WTC11 (cell line): Measurements from ENCODE around the gene PLXNA1. TPM values are rescaled to one million over a fixed set of nuclear protein-coding genes. Genes with fewer than 3 reads are reported as not detected.

Source experiments
- ATAC-seq: fragments of 200-7000 bp; cut with Tn5 transposase; 2 replicates; pipeline ENCODE4 v1.10.0; 2021; ENCODE audit warnings: mild to moderate bottlenecking, moderate library complexity
- CTCF ChIA-PET: fragments of 300-600 bp; sonication (Branson Sonifier 250); formaldehyde crosslinking; loops from one replicate; lab custom pipeline; 2021; ENCODE audit warnings: antibody characterized with exemption; lab: Charles Lee
- POLR2A ChIA-PET: fragments of 350-600 bp; sonication (Branson Sonifier 250); formaldehyde crosslinking; loops from one replicate; lab custom pipeline; 2021; ENCODE audit warnings: antibody characterized with exemption; lab: Charles Lee
- DNase-seq: peaks from one replicate; pipeline ENCODE4 v3.0.0; 2021; ENCODE audit warnings: low spot score
- H3K27ac Mint-ChIP-seq: 2 replicates; pipeline ENCODE4 v1.8.0; 2021; ENCODE audit warnings: mixed read lengths
- H3K27me3 Mint-ChIP-seq: 2 replicates; pipeline ENCODE4 v1.8.0; 2021; ENCODE audit warnings: low read depth, mild to moderate bottlenecking, moderate library complexity, mixed read lengths
- H3K36me3 Mint-ChIP-seq: 2 replicates; pipeline ENCODE4 v1.8.0; 2021; ENCODE audit warnings: mixed read lengths
- H3K4me1 Mint-ChIP-seq: 2 replicates; pipeline ENCODE4 v1.8.0; 2022; ENCODE audit warnings: mixed read lengths
- H3K4me3 Mint-ChIP-seq: 2 replicates; pipeline ENCODE4 v1.8.0; 2021; ENCODE audit warnings: mild to moderate bottlenecking, moderate library complexity, mixed read lengths
- H3K9me3 Mint-ChIP-seq: 2 replicates; pipeline ENCODE4 v1.8.0; 2021; ENCODE audit warnings: mixed read lengths
- ARID4B ChIP-seq: sonication (generic); formaldehyde crosslinking; IDR thresholded peaks from 2 replicates; pipeline ENCODE4 v1.8.0; 2023; ENCODE audit warnings: missing genetic modification reagents, mild to moderate bottlenecking, borderline replicate concordance
- ESRRA ChIP-seq: sonication (generic); formaldehyde crosslinking; IDR thresholded peaks from 2 replicates; pipeline ENCODE4 v1.8.1; 2022; ENCODE audit warnings: mild to moderate bottlenecking, missing genetic modification reagents, borderline replicate concordance
- FOXP1 ChIP-seq: sonication (generic); formaldehyde crosslinking; IDR thresholded peaks from 2 replicates; pipeline ENCODE4 v1.8.0; 2022; ENCODE audit warnings: missing genetic modification reagents, mild to moderate bottlenecking, moderate library complexity, borderline replicate concordance
- HMGA2 ChIP-seq: fragments of 250-450 bp; sonication (Bioruptor Pico); IDR thresholded peaks from 2 replicates; pipeline ENCODE4 v1.4.0; 2021; ENCODE audit warnings: mild to moderate bottlenecking, moderate library complexity
- IRF2 ChIP-seq: sonication (generic); formaldehyde crosslinking; IDR thresholded peaks from 2 replicates; pipeline ENCODE4 v1.8.0; 2022; ENCODE audit warnings: low read depth, missing genetic modification reagents, borderline replicate concordance
- NR1H2 ChIP-seq: sonication (generic); formaldehyde crosslinking; IDR thresholded peaks from 2 replicates; pipeline ENCODE4 v1.9.0; 2021; ENCODE audit warnings: mild to moderate bottlenecking, moderate library complexity, missing genetic modification reagents
- ZNF532 ChIP-seq: fragments of 250-450 bp; sonication (Bioruptor Pico); IDR thresholded peaks from 2 replicates; pipeline ENCODE4 v1.9.0; 2021; ENCODE audit warnings: mild to moderate bottlenecking, borderline replicate concordance
- total RNA-seq: library from RNA; stranded (reverse); gene quantifications from 3 replicates; pipeline ENCODE4 v1.2.3, GENCODE V29; 2021
- TF ChIP-seq, protein P1 (sequence below): fragments of 250-450 bp; sonication (Bioruptor Pico); IDR thresholded peaks from 2 replicates; pipeline ENCODE4 v1.8.0; 2021; ENCODE audit warnings: mild to moderate bottlenecking
- TF ChIP-seq, protein P2 (sequence below): sonication (generic); formaldehyde crosslinking; IDR thresholded peaks from 2 replicates; pipeline ENCODE4 v1.8.1; 2022; ENCODE audit warnings: low read depth, mild to moderate bottlenecking, moderate library complexity, missing genetic modification reagents, borderline replicate concordance

Gene PLXNA1
- total RNA-seq, 1 experiment from 2014 or later: 53.8 TPM

GRCh38 chr3:126957776-126958637, 24.9 kb upstream of the PLXNA1 start:
- H3K4me3 Mint-ChIP-seq: no peak overlapping the region
- ChIA-PET CTCF (no interaction called here), POLR2A (no interaction called here)
- DNase-seq (peak; percentile 8), ATAC-seq (no peak)
- peaks cover 16% of the 10 kb centered on the region for H3K4me1 Mint-ChIP-seq
- no peaks in the 10 kb centered on the region for H3K9me3 Mint-ChIP-seq
- no peaks in the 10 kb centered on the region for H3K27me3 Mint-ChIP-seq
- no peak overlapping the region for H3K27ac Mint-ChIP-seq
- no peak for TF ChIP-seq ZNF532 (CRISPR knock-in tag)
- H3K36me3 Mint-ChIP-seq: no peaks in the 10 kb centered on the region

DNA sequence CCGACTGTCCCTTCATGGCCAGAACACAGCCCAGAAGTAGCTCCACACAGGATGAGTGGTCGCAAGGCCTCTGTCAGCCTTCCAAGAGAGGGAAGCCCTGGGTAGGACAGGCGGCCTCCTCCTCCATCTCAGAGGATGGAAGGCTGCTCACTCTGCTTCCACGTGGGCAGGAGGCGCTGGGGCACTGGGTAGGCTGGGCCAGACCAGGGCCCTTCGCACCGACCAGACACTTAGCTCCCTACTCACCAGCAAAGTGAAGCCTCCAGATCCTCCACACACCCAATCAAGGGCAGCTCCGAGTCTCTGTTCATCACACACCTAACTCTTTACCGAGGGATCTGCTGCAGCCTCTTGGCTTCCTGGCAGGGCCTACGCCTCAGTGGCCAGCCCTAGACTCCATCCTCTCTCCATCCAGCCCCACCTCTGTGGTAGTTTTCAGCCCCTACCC, 24.3 kb upstream of the PLXNA1 start:
- ATAC-seq (no peak), DNase-seq (no peak)
- Mint-ChIP-seq H3K27me3 (no peaks in the 10 kb centered on the region), H3K9me3 (no peaks in the 10 kb centered on the region), H3K27ac (peak overlapping the region; percentile 4; the same call in 1 of the 2 replicates), H3K4me1 (peaks cover 16% of the 10 kb centered on the region), H3K4me3 (no peak overlapping the region), H3K36me3 (no peaks in the 10 kb centered on the region)
- POLR2A ChIA-PET: no interaction called here
- CTCF ChIA-PET: no interaction called here
- TF ChIP-seq FOXP1 (CRISPR knock-in tag): no peak
- TF ChIP-seq NR1H2 (CRISPR knock-in tag): no peak

DNA sequence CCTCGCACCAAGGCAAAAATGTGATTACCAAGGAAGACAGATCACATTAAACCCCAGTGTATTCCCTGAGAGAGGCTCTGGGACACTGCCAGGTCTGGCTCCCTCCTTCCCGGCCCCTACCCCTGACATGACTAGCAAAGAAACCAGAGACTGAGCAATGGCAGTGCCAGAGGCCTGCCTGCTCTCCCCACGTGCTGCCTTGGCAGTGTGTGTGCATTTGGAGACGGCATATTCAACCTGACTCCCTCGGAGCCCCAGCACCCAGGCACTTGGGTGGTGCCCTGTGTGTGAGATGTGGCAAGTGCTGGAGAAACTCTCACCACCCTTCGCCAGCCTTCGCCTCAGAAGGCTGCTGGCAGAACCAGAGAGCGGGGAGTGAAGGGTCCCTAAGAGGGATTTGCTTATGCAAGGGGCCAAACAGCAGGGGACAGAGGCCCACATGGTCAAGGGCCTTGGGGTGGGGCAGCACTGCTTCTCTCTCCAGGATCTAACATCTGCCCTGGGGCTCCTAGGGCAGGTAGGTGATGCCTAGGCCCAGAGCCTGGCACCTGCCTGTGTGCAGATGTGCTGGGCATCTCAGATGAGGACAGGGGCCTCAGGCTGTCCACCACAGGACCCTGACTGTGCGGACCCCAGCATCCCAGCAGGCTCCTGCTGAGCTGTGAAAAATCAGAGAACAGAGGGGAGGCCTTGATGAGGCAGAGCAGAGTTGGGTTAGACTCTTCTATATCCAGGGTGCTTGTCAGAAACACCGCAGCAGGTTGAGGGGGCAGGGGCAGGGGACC, 23.6 kb upstream of the PLXNA1 start:
- CTCF ChIA-PET: no interaction called here

More for the DNA sequence above, 23.6 kb upstream of the PLXNA1 start:
- H3K9me3 Mint-ChIP-seq: no peaks in the 10 kb centered on the region
- no peaks in the 10 kb centered on the region for H3K27me3 Mint-ChIP-seq
- ATAC-seq (no peak), DNase-seq (no peak)
- no peak overlapping the region for H3K4me3 Mint-ChIP-seq
- TF ChIP-seq, protein P1, sequence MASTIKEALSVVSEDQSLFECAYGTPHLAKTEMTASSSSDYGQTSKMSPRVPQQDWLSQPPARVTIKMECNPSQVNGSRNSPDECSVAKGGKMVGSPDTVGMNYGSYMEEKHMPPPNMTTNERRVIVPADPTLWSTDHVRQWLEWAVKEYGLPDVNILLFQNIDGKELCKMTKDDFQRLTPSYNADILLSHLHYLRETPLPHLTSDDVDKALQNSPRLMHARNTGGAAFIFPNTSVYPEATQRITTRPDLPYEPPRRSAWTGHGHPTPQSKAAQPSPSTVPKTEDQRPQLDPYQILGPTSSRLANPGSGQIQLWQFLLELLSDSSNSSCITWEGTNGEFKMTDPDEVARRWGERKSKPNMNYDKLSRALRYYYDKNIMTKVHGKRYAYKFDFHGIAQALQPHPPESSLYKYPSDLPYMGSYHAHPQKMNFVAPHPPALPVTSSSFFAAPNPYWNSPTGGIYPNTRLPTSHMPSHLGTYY (CRISPR knock-in tag): no peak
- no peak for TF ChIP-seq HMGA2 (CRISPR knock-in tag)
- no peak for TF ChIP-seq ESRRA (CRISPR knock-in tag)
- no peak for TF ChIP-seq IRF2 (CRISPR knock-in tag)
- TF ChIP-seq, protein P2, sequence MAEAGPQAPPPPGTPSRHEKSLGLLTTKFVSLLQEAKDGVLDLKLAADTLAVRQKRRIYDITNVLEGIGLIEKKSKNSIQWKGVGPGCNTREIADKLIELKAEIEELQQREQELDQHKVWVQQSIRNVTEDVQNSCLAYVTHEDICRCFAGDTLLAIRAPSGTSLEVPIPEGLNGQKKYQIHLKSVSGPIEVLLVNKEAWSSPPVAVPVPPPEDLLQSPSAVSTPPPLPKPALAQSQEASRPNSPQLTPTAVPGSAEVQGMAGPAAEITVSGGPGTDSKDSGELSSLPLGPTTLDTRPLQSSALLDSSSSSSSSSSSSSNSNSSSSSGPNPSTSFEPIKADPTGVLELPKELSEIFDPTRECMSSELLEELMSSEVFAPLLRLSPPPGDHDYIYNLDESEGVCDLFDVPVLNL (CRISPR knock-in tag): no peak
- TF ChIP-seq ARID4B (CRISPR knock-in tag): no peak
- H3K4me1 Mint-ChIP-seq: peaks cover 16% of the 10 kb centered on the region
- POLR2A ChIA-PET: no interaction called here
- peak overlapping the region; percentile 89; the same call in 1 of the 2 replicates for H3K27ac Mint-ChIP-seq
- no peaks in the 10 kb centered on the region for H3K36me3 Mint-ChIP-seq
